Measurements from ENCODE around the gene LRRC9. TPM values are rescaled to one million over a fixed set of nuclear protein-coding genes. Genes with fewer than 3 reads are reported as not detected.
"Not testable (repeated sequence)": the region's sequence is repeated elsewhere in the genome, so short reads cannot be mapped to it uniquely, and the experiment has no call there.

The LRRC9 gene
- total RNA-seq, 1 experiment from 2014 or later = 0.77 TPM

- no peaks in the 10 kb centered on the region for H3K23me2 ChIP-seq (ENCODE audit: insufficient read length, low read depth, low read length, poor library complexity, severe bottlenecking)
- Mint-ChIP-seq H3K36me3 (ENCODE audit: insufficient read depth in 1 of 3, low read depth in 3 of 3) (no peaks in the 10 kb centered on the region), H3K4me3 (no peak overlapping the region), H3K27ac (no peak overlapping the region), H3K4me1 (peaks cover 0 to 3% of the 10 kb centered on the region in 2 experiments; a peak in 1 of 4 replicates), H3K9me3 (no peaks in the 10 kb centered on the region), H3K27me3 (ENCODE audit: low read depth) (no peaks in the 10 kb centered on the region)
- no peak overlapping the region for H3K18ac ChIP-seq (ENCODE audit: insufficient read length, low read depth, low read length)
- H3K79me2 ChIP-seq (ENCODE audit: insufficient read depth, low read length) = no peaks in the 10 kb centered on the region
- no peak overlapping the region for H2AK5ac ChIP-seq (ENCODE audit: insufficient read length, low read length)
- no peak overlapping the region for H3T11ph ChIP-seq (ENCODE audit: low read length)
- H3K56ac ChIP-seq (ENCODE audit: insufficient read length, low read depth, low read length) = no peak overlapping the region
- no peak overlapping the region for H2BK120ac ChIP-seq (ENCODE audit: low read depth, low read length, poor library complexity, severe bottlenecking)
- TF ChIP-seq CTCF (conservative IDR thresholded peaks at IDR 0.05) = no peak
- no peak overlapping the region for H3K14ac ChIP-seq (ENCODE audit: insufficient read depth, low read length)
- H3K9me3 ChIP-seq (ENCODE audit: control insufficient read depth, low read depth, low read length) = no peaks in the 10 kb centered on the region
- no peak overlapping the region for H3K4me2 ChIP-seq (ENCODE audit: insufficient read depth, insufficient read length, low read length)
- H3K27me3 ChIP-seq (ENCODE audit: insufficient read depth, low read length) = no peaks in the 10 kb centered on the region
- no peak overlapping the region for H4K5ac ChIP-seq (ENCODE audit: insufficient read length, low read depth, low read length)
- WGBS (ENCODE audit: extremely low coverage, insufficient read length, low lambda C conversion rate) = no CpG with 5 or more reads among the region's 3 CpGs
- H2BK15ac ChIP-seq (ENCODE audit: low read depth, low read length) = no peak overlapping the region
- no peaks in the 10 kb centered on the region for H3K4me1 ChIP-seq (ENCODE audit: insufficient read depth, low read length)
- no peak overlapping the region for H4K91ac ChIP-seq (ENCODE audit: insufficient read length, low read depth, low read length)
- no peak overlapping the region for H4K8ac ChIP-seq (replicated peaks; ENCODE audit: insufficient read length, low read depth, low read length)
- no peak overlapping the region for H2BK20ac ChIP-seq (ENCODE audit: low read depth, low read length, poor library complexity, severe bottlenecking)
- H3K4ac ChIP-seq (ENCODE audit: low read depth, low read length) = no peak overlapping the region
- no peak overlapping the region for H3K9ac ChIP-seq (ENCODE audit: extremely low read depth, insufficient read length, low read length)
- no peak overlapping the region for H3K23ac ChIP-seq (ENCODE audit: insufficient read length, low read depth, low read length)
- no peak overlapping the region for H2AFZ ChIP-seq (ENCODE audit: low read length)
- H2BK12ac ChIP-seq (ENCODE audit: insufficient read length, low read depth, low read length) = no peak overlapping the region
- H2BK5ac ChIP-seq (ENCODE audit: insufficient read length, low read length) = no peak overlapping the region
- H4K20me1 ChIP-seq (ENCODE audit: control insufficient read depth, insufficient read depth, insufficient read length) = no peaks in the 10 kb centered on the region
- no peaks in the 10 kb centered on the region for H3K79me1 ChIP-seq (ENCODE audit: insufficient read depth, low read depth, low read length, poor library complexity, severe bottlenecking)
- no peak for DNase-seq
- no peak overlapping the region for H3K27ac ChIP-seq (ENCODE audit: insufficient read length, low read depth, low read length)
Observed at GRCh38 chr14:59939828-59940227, 19.9 kb downstream of the LRRC9 start.

- H3K27me3 ChIP-seq (ENCODE audit: insufficient read depth, low read length); H3K27me3 Mint-ChIP-seq (ENCODE audit: low read depth); H3T11ph ChIP-seq (ENCODE audit: low read length); H3K9ac ChIP-seq (ENCODE audit: extremely low read depth, insufficient read length, low read length); H3K56ac ChIP-seq (ENCODE audit: insufficient read length, low read depth, low read length); H2BK120ac ChIP-seq (ENCODE audit: low read depth, low read length, poor library complexity, severe bottlenecking); H3K4me1 Mint-ChIP-seq; H3K9me3 Mint-ChIP-seq; H2AK5ac ChIP-seq (ENCODE audit: insufficient read length, low read length); H3K18ac ChIP-seq (ENCODE audit: insufficient read length, low read depth, low read length); H3K79me2 ChIP-seq (ENCODE audit: insufficient read depth, low read length); H3K4me3 Mint-ChIP-seq; H2BK12ac ChIP-seq (ENCODE audit: insufficient read length, low read depth, low read length); H4K5ac ChIP-seq (ENCODE audit: insufficient read length, low read depth, low read length); H3K23me2 ChIP-seq (ENCODE audit: insufficient read length, low read depth, low read length, poor library complexity, severe bottlenecking); H4K8ac ChIP-seq (replicated peaks; ENCODE audit: insufficient read length, low read depth, low read length); H3K4me1 ChIP-seq (ENCODE audit: insufficient read depth, low read length); H3K4me2 ChIP-seq (ENCODE audit: insufficient read depth, insufficient read length, low read length); DNase-seq; H3K14ac ChIP-seq (ENCODE audit: insufficient read depth, low read length); H3K79me1 ChIP-seq (ENCODE audit: insufficient read depth, low read depth, low read length, poor library complexity, severe bottlenecking); H4K20me1 ChIP-seq (ENCODE audit: control insufficient read depth, insufficient read depth, insufficient read length); H3K9me3 ChIP-seq (ENCODE audit: control insufficient read depth, low read depth, low read length); H3K4ac ChIP-seq (ENCODE audit: low read depth, low read length); H3K27ac ChIP-seq (ENCODE audit: insufficient read length, low read depth, low read length); H2BK15ac ChIP-seq (ENCODE audit: low read depth, low read length); H2BK5ac ChIP-seq (ENCODE audit: insufficient read length, low read length); H3K27ac Mint-ChIP-seq; H2BK20ac ChIP-seq (ENCODE audit: low read depth, low read length, poor library complexity, severe bottlenecking); H3K36me3 Mint-ChIP-seq (ENCODE audit: insufficient read depth in 1 of 3, low read depth in 3 of 3); H2AFZ ChIP-seq (ENCODE audit: low read length); H4K91ac ChIP-seq (ENCODE audit: insufficient read length, low read depth, low read length); H3K23ac ChIP-seq (ENCODE audit: insufficient read length, low read depth, low read length): not testable (repeated sequence)
- no CpG with 5 or more reads among the region's 10 CpGs for WGBS (ENCODE audit: extremely low coverage, insufficient read length, low lambda C conversion rate)
Observed at GRCh38 chr14:59942296-59942862, 22.4 kb downstream of the LRRC9 start.
